Activated naive CD8-positive, alpha-beta T cell (primary cell): ENCODE data around the gene DOCK9.

ENCODE experiments used
- H3K27ac Mint-ChIP-seq: one replicate; pipeline ENCODE4 v1.8.0; 2021; ENCODE audit warnings: mixed read lengths
- H3K27me3 Mint-ChIP-seq: one replicate; pipeline ENCODE4 v1.8.0; 2021; ENCODE audit warnings: mixed read lengths
- H3K36me3 Mint-ChIP-seq: one replicate; pipeline ENCODE4 v1.8.0; 2021; ENCODE audit warnings: mixed read lengths
- H3K4me1 Mint-ChIP-seq: one replicate; pipeline ENCODE4 v1.8.0; 2021; ENCODE audit warnings: low read depth, mixed read lengths
- H3K4me3 Mint-ChIP-seq: one replicate; pipeline ENCODE4 v1.8.0; 2021; ENCODE audit warnings: mild to moderate bottlenecking, mixed read lengths
- H3K9me3 Mint-ChIP-seq: one replicate; pipeline ENCODE4 v1.8.0; 2021; ENCODE audit warnings: low read depth, mixed read lengths

Gene DOCK9

GRCh38 chr13:98751861-98752466 lies 225.9 kb downstream of the DOCK9 start:
- H3K27me3 Mint-ChIP-seq, result peaks cover 37% of the 10 kb centered on the region
- no peak overlapping the region for H3K27ac Mint-ChIP-seq
- H3K9me3 Mint-ChIP-seq, result peaks cover 5% of the 10 kb centered on the region
- H3K4me1 Mint-ChIP-seq, result peaks cover 7% of the 10 kb centered on the region
- H3K4me3 Mint-ChIP-seq, result peak overlapping the region; percentile 63
- H3K36me3 Mint-ChIP-seq, result peaks cover 8% of the 10 kb centered on the region

- Mint-ChIP-seq H3K27me3 (peaks cover 37% of the 10 kb centered on the region), H3K4me1 (peaks cover 7% of the 10 kb centered on the region), H3K27ac (no peak overlapping the region), H3K4me3 (peak overlapping the region; percentile 44), H3K36me3 (peaks cover 8% of the 10 kb centered on the region), H3K9me3 (peaks cover 5% of the 10 kb centered on the region)
These were observed 226.5 kb downstream of the DOCK9 start for GRCh38 chr13:98751367-98751782.

DNA sequence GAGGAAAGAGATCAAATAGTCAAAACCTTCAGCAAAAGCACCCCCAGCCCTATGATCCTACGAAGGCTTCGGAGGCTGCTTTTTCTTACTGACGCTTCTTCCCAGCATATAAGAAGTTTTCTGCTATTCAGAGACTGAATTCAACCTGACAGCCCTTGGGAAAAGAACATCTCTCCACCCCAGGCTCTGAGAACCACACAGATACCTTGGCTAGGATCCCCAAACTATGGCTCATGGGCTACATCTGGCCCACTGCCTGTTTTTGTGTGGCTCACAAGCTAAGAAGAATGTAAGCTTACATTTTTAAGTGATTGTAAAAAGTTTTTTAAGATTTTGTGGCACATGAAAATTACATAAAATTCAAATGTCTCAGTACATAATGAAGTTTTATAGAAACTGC lies 228.4 kb downstream of the DOCK9 start:
- peaks cover 5% of the 10 kb centered on the region for H3K36me3 Mint-ChIP-seq
- H3K27ac Mint-ChIP-seq, result no peak overlapping the region
- peaks cover 25% of the 10 kb centered on the region for H3K27me3 Mint-ChIP-seq
- H3K9me3 Mint-ChIP-seq, result peaks cover 5% of the 10 kb centered on the region
- H3K4me1 Mint-ChIP-seq, result peaks cover 7% of the 10 kb centered on the region
- H3K4me3 Mint-ChIP-seq, result no peak overlapping the region

DNA sequence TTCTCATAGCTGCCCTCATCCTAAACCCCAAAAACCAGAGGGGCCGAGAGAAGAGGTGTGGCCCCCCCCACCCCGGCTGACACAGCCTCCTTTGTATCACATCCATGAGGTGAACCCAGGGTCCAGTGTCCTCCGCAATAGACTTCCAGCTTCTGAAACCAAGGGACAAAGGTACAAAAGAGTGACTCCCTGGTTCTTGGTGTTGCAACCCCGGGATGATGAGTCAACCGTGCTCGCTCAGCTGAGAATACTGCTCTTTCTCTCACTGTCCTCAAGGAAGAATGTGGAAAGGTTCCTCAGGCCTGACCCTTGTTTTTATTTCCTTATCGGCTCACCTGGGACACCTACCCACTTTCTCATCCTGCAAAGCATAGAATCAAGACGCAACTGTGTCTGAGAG lies 230.9 kb downstream of the DOCK9 start:
- H3K9me3 Mint-ChIP-seq, result no peaks in the 10 kb centered on the region
- peaks cover 13% of the 10 kb centered on the region for H3K27me3 Mint-ChIP-seq
- no peaks in the 10 kb centered on the region for H3K36me3 Mint-ChIP-seq
- H3K27ac Mint-ChIP-seq, result no peak overlapping the region
- peaks cover 3% of the 10 kb centered on the region for H3K4me1 Mint-ChIP-seq
- no peak overlapping the region for H3K4me3 Mint-ChIP-seq
